ENCODE data around the gene SIX1.

SIX1 gene

GRCh38 chr14:60630129-60630528 lies 19.1 kb downstream of the SIX1 start (continued):
- TF ChIP-seq ZBTB44 (tag by site-specific recombination; IDR thresholded peaks at IDR 0.05) (peak; percentile 86), ZNF335 (tag by site-specific recombination; conservative IDR thresholded peaks at IDR 0.05) (0 out of 2 replicates have a peak, but pooled peaks have one; percentile 20), BCL11A (tag by site-specific recombination; IDR thresholded peaks at IDR 0.05; ENCODE audit: low read depth) (no peak)

GRCh38 chr14:60628892-60629291 lies 20.4 kb downstream of the SIX1 start:
- H3K4me3 ChIP-seq (ENCODE audit: low read depth, low read length), result no peak overlapping the region
- ChIA-PET POLR2A (no interaction called here), CTCF (interaction anchor here (1.2 kb wide), 1 partner anchor 77 kb away, joined by 3 read pairs; no protein-coding TSS in a partner anchor)
- H3K36me3 ChIP-seq (ENCODE audit: control insufficient read depth in 2 of 2, insufficient read depth in 1 of 2, low read length in 2 of 2), result no peaks in the 10 kb centered on the region
- no peaks in the 10 kb centered on the region for H3K9me3 ChIP-seq (ENCODE audit: control insufficient read depth, insufficient read depth, low read depth, low read length)
- peaks cover 43% of the 10 kb centered on the region for H3K4me1 ChIP-seq (ENCODE audit: control insufficient read depth, insufficient read depth, low read length)
- no peak overlapping the region for H3K27ac ChIP-seq (ENCODE audit: extremely low read depth, low read depth, low read length)
- TF ChIP-seq PRDM2 (tag by site-specific recombination; IDR thresholded peaks at IDR 0.05; ENCODE audit: borderline replicate concordance) (no peak), HOXC10 (CRISPR knock-in tag; IDR thresholded peaks at IDR 0.05) (no peak), ATF2 (tag by site-specific recombination; IDR thresholded peaks at IDR 0.05; ENCODE audit: low read depth) (no peak), ZNF211 (tag by site-specific recombination; IDR thresholded peaks at IDR 0.05; ENCODE audit: low read depth) (no peak), ZNF629 (tag by site-specific recombination; IDR thresholded peaks at IDR 0.05) (no peak), SCRT1 (tag by site-specific recombination; IDR thresholded peaks at IDR 0.05; ENCODE audit: borderline replicate concordance) (no peak), ZSCAN30 (tag by site-specific recombination; IDR thresholded peaks at IDR 0.05) (no peak), ZNF404 (tag by site-specific recombination; IDR thresholded peaks at IDR 0.05) (no peak), ZBTB7A (tag by site-specific recombination; IDR thresholded peaks at IDR 0.05; ENCODE audit: low read depth) (no peak), PBX3 (CRISPR knock-in tag; IDR thresholded peaks at IDR 0.05) (no peak), ZNF639 (tag by site-specific recombination; IDR thresholded peaks at IDR 0.05) (no peak), ZNF175 (tag by site-specific recombination; IDR thresholded peaks at IDR 0.05) (no peak)
